Activated CD4-positive, alpha-beta T cell treated with anti-CD3 and anti-CD28 coated beads for 4 hours (primary cell): ENCODE results near the gene BCKDK.

Experiments
- DNase-seq, 2 donors: peaks; one replicate each; pipeline ENCODE4 v3.0.0-alpha.2; 2020

Gene BCKDK

GRCh38 chr16:31108035-31108793, at the start of gene BCKDK:
TSS of gene BCKDK (plus strand) at chr16:31108386. CDS start at chr16:31109224, 838 bp downstream.
- DNase-seq = peak; percentile 61 to 68

DNA sequence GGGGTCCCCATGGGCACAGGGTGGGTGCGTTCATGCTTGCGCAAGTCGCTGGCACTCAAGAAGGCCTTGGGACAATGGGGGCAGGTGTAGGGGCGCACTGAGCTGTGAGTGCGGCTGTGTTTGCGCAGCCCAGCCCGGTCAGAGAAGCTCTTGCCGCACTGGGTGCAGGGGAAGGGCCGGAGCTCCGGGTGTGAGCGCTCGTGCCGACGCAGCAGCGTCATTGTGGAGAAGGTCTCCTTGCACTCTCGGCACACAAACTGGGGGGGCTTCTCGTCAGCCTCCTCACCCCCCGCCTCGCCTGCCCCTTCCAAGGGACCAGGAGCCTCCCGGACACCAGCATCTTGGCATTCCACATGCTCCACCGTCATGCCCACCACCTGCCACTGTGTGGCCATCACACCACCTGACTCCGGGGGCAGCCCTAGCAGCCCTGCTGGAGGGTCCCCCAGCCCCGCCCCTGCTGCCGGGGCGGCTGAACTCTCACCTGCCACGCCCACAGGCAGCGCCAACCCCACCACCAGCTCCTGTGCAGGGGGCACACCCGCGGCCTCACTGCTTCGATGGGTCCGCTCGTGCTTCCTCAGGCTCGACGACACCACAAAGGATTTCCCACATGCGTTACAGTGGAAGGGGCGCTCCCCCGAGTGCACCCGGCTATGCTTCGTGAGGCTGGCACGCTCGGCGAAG, 46.9 kb upstream of the BCKDK start:
- no peak for DNase-seq

DNA sequence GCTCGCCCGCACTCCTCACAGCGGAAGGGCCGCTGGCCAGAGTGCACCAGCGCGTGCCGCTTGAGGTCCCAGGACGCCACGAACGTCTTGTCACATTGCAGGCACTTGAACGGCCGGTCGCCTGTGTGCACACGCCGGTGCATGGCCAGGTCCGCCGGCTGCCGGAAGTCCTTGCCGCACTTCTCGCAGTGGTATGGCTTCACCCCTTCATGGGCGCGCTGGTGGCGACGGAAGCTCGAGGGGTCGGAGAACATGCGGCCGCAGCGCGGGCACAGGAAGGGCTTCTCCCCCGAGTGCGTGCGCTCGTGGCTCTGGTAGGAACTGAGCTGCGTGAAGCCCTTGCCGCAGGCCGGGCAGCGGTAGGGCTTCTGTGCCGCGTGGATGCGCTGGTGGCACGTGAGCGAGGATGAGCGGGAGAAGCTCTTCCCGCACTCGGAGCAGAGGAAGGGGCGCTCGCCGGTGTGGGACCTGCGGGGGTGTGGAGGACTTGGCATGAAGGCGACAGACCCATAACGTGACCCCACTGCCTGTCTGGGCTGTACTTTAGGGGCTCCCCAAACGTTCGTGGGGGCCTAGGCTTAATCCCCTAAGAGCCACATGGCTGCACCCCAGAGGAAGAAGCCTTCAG, 46.3 kb upstream of the BCKDK start:
- DNase-seq = no peak

- DNase-seq = no peak
These were observed 44.7 kb upstream of the BCKDK start for GRCh38 chr16:31063495-31063842.

DNA sequence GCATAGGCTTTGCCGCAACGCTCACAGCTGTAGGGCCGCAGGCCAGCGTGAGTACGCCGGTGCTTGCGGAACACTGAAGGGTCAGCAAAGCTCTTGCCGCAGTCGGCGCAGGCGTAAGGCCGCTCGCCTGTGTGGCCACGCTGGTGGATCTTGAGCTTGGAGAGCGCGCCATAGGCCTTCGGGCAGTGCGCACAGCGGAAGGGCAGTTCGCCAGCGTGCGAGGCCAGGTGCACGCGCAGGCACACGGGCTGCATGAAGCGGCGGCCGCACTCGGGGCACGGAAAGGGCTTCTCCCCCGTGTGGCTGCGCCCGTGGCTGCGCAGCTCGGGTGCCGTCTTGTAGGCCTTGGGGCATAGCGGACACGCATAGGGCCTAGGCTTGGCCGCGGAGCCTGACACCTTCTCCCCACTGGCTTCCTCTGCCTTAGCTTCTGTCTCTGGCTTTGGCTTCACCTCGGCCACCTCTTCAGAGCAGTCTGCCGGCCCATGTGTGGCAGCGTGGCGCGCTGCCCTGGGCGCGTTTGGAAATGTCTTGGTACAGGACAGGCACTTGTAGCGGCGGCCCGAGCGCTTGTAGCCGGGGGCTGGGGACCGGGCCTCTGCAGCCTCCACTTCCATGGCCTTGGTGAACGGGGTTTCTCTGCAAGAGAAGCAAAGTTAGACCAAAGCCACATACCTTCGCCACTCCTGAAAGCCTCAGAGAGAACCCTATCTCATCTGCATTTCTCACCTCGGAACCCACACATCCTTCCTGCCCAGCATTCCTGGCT, 44.2 kb upstream of the BCKDK start:
- DNase-seq = no peak

DNA sequence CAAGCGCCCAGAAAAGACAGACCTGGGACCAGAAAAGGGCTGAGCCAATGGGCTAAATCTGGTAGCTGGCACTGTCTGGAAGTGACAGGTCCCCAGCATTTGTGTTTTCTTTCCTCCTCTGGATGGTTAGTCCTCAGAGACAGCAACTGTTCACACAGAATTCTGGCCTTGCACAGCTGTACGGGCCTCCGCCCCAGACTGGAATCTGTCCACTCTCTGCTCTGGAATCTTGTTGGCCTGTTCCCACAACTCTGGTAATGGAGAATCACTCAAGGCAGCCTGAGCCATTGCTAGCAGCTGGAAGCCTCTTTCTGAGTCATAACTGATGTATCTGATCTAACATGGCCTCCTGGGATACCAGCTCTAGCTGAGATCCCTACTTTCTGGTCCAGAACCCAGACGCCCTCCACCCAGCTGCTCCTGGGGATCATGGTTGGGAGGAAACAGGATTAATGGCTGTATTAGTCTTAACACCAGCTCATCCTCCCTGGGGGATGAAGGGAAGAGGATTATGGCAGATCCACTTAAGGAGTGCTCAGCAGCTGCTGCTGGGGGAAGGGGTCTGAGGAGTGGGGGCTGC, 43.2 kb upstream of the BCKDK start:
- no peak for DNase-seq

DNA sequence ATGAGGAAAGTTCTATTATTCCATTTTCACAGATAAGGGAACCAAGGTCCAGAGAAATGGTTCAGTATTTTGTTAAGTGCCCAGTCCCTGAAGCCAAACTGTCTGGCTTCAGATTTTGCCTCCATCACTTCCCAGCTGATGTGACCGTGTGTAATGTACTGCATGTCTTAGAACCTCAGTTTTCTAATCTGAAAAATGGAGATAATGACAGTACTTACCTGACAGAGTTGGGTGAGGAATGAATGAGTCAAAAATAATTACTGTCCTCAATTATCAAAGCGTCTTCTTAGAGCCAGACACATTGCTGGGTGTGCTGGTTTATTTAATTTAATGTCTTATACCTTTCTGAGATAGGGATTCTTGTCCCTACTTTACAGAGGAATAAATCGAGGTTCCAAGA, 40.8 kb upstream of the BCKDK start:
- no peak for DNase-seq

DNA sequence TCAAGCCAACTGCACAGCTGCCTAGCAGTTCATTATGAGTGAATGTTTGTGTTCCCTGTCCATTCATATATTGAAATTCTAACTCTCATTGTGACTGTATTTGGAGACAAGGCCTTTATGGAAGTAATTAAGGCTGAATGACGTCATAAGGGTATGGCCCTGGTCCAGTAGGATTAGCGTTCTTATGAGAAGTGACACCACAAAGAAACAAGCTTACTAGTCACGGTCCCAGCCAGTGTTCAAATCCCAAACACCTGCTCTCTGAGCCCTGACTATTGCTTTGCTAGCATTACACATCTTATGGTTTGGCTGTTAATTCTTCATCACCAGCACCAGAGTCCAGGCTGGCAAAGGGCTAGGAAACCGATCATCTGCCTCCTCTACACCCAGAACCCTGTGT, 36.3 kb upstream of the BCKDK start:
- DNase-seq = no peak

GRCh38 chr16:31072540-31073141, 35.5 kb upstream of the BCKDK start:
- no peak for DNase-seq

DNA sequence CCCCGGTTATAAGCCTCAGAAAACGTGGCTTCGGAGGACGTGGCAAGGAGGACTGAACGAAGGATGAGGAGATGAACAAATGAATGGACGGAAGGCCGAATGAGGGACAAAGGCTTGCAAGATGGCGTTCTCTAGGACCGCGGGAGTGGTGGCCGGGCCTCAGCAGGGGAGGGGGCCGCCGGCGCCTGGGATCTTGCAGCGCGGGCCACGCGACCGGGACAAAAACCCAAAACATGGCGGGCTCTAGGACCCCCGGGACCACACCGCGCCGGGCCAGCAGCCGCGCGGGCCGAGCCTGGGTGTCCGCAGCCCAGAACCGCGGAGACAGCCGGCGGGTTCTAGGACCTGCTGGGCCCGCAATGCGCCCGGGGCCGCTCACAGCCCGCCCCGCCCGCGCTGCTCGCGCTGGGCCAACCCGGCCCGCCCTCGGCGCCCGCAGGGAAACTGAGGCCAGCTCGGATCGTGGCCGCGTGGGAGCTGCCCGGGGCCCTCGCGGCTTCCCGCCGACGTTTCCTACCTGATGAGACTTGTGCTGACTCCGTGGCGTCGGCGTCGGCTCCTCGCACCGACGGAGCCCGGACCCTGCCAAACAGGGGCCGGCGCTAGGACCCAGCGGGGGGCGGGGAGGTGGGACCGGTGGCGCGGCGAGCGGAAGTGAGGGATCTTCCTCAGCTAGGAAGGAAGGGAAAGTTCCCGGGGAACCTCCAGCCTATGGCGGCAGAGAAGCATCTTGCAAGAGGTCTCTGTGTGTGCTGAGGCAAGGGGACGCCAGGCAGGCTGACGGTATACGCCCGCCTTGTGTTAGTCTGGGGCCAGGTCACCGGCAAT, 34.8 kb upstream of the BCKDK start:
- DNase-seq = peak; percentile 80 to 84

- peak; percentile 97 to 99 for DNase-seq
These were observed 34.0 kb upstream of the BCKDK start, which contains the start of the genes ZNF646 and ZNF668 for GRCh38 chr16:31073970-31074813. TSS of gene ZNF646 (plus strand) at chr16:31074422. CDS start at chr16:31076325, 1,903 bp downstream. TSS of gene ZNF668 (minus strand) at chr16:31074240. CDS start at chr16:31064459, 9,781 bp downstream.

- no peak for DNase-seq
These were observed 33.4 kb upstream of the BCKDK start for GRCh38 chr16:31074814-31075183.

DNA sequence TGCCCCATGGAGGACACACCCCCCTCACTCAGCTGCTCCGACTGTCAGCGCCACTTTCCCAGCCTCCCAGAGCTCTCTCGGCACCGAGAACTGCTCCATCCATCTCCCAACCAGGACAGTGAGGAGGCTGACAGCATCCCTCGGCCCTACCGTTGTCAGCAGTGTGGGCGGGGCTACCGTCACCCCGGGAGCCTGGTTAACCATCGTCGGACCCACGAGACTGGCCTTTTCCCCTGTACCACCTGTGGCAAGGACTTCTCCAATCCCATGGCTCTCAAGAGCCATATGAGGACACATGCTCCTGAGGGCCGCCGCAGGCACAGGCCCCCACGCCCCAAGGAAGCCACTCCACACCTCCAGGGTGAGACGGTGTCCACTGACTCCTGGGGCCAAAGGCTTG, 31.9 kb upstream of the BCKDK start:
- no peak for DNase-seq

- DNase-seq = no peak
These were observed 31.2 kb upstream of the BCKDK start for GRCh38 chr16:31077024-31077423.

DNA sequence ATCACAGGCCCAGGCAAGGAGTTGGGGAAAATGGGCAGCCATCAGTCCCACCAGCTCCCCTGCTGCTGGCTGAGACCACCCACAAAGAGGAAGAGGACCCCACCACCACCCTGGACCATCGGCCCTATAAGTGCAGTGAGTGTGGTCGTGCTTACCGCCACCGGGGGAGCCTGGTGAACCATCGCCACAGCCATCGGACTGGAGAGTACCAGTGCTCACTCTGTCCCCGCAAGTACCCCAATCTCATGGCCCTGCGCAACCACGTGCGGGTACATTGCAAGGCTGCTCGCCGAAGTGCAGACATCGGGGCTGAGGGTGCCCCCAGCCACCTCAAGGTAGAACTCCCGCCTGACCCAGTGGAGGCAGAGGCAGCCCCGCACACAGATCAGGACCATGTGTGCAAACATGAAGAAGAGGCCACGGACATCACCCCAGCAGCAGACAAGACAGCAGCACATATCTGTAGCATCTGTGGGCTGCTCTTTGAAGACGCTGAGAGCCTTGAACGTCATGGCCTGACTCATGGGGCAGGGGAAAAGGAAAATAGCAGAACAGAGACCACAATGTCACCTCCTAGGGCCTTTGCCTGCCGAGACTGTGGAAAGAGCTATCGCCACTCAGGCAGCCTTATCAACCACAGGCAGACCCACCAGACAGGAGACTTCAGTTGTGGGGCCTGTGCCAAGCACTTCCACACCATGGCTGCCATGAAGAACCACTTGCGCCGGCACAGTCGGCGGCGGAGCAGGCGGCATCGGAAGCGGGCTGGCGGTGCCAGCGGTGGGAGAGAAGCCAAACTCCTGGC, 30.4 kb upstream of the BCKDK start:
- DNase-seq = no peak

GRCh38 chr16:31078597-31079341, 29.4 kb upstream of the BCKDK start:
- DNase-seq = no peak

GRCh38 chr16:31079342-31079944, 28.7 kb upstream of the BCKDK start:
- no peak for DNase-seq

DNA sequence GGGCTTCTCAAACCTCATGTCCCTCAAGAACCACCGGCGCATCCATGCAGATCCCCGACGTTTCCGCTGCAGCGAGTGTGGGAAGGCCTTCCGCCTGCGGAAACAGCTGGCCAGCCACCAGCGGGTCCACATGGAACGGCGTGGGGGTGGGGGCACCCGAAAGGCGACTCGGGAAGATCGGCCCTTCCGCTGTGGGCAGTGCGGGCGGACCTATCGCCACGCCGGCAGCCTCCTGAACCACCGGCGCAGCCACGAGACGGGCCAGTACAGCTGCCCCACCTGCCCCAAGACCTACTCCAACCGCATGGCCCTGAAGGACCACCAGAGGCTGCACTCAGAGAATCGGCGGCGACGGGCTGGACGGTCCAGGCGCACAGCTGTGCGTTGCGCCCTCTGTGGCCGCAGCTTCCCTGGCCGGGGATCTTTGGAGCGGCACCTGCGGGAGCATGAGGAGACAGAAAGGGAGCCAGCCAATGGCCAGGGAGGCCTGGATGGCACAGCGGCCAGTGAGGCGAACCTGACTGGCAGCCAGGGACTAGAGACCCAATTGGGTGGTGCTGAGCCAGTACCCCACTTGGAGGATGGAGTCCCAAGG, 28.1 kb upstream of the BCKDK start:
- DNase-seq = no peak
